HFFc6 (cell line): ENCODE data around the gene GASK1B. TPM values are rescaled to one million over a fixed set of nuclear protein-coding genes. Genes with fewer than 3 reads are reported as not detected.

Source experiments
- DNase-seq: peaks from one replicate; pipeline ENCODE4 v3.0.0-alpha.2; 2018
- H3K27ac Mint-ChIP-seq: 2 replicates; pipeline ENCODE4 v1.8.0; 2020; ENCODE audit warnings: mild to moderate bottlenecking, mixed read lengths
- H3K27me3 Mint-ChIP-seq: 2 replicates; pipeline ENCODE4 v1.8.0; 2021; ENCODE audit warnings: mild to moderate bottlenecking, moderate library complexity, mixed read lengths; ENCODE audit not compliant: insufficient read depth
- H3K36me3 Mint-ChIP-seq: 2 replicates; pipeline ENCODE4 v1.8.0; 2021; ENCODE audit warnings: low read depth, mixed read lengths
- H3K4me1 Mint-ChIP-seq: 2 replicates; pipeline ENCODE4 v1.8.0; 2020; ENCODE audit warnings: low read depth, mixed read lengths
- H3K4me3 Mint-ChIP-seq: 2 replicates; pipeline ENCODE4 v1.8.0; 2020; ENCODE audit warnings: mild to moderate bottlenecking, moderate library complexity, mixed read lengths
- H3K9me3 Mint-ChIP-seq: 2 replicates; pipeline ENCODE4 v1.8.0; 2020; ENCODE audit warnings: mild to moderate bottlenecking, mixed read lengths
- total RNA-seq, 6 experiments: library from RNA; stranded (reverse); fragmentation: NEBNext Ultra II Directional; extraction: Animal tissue kit (Norgen Biotek cat#: 25700); gene quantifications; 2 replicates in 1 of 6; 3 replicates in 5 of 6; pipeline ENCODE4 v1.2.3, GENCODE V29; 2021
- TF ChIP-seq, protein P1 (sequence below): fragments of 200-600 bp; sonication (generic); IDR thresholded peaks from 2 replicates; pipeline ENCODE4 v1.5.0; 2021; ENCODE audit warnings: antibody characterized with exemption, mild to moderate bottlenecking

Gene GASK1B
- total RNA-seq, 6 experiments from 2014 or later: 1.7 to 8.5 (median 6.9) TPM

DNA sequence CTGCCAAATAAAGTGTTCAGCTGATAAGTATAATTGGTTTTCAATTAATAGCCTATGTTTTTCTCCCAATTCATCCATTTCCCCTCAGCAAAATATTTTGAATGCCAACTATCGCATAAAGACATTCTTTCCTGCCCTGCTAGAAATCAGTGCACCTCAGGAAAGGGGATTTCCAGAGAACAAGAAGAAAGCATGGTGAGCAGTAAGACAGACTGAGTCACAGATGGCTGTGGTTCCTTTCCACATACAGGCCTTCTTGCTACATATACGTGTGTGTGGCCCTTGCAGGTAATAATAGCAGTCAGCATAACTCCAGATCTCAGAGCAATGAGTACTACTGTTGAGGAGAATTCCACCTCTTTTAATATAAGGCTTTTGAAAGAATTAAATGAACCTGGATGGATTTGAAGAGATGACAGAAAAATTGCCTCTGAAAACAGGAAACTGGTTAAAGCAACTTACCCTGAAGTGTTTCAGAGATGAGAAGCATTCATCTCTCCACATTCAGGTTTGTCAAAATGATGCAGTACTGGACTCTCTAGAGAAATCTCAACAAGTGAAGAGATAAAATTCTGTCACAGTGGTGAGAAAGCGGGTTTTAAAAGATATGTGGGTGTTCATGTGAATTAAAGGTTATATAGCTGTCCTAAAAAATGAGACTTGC is 13.6 kb downstream of the GASK1B start:
- TF ChIP-seq, protein P1, sequence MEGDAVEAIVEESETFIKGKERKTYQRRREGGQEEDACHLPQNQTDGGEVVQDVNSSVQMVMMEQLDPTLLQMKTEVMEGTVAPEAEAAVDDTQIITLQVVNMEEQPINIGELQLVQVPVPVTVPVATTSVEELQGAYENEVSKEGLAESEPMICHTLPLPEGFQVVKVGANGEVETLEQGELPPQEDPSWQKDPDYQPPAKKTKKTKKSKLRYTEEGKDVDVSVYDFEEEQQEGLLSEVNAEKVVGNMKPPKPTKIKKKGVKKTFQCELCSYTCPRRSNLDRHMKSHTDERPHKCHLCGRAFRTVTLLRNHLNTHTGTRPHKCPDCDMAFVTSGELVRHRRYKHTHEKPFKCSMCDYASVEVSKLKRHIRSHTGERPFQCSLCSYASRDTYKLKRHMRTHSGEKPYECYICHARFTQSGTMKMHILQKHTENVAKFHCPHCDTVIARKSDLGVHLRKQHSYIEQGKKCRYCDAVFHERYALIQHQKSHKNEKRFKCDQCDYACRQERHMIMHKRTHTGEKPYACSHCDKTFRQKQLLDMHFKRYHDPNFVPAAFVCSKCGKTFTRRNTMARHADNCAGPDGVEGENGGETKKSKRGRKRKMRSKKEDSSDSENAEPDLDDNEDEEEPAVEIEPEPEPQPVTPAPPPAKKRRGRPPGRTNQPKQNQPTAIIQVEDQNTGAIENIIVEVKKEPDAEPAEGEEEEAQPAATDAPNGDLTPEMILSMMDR: no peak
- Mint-ChIP-seq H3K36me3 (no peaks in the 10 kb centered on the region), H3K4me1 (peaks cover 47% of the 10 kb centered on the region), H3K4me3 (no peak overlapping the region), H3K27ac (peak overlapping the region; percentile 34), H3K27me3 (no peaks in the 10 kb centered on the region), H3K9me3 (no peaks in the 10 kb centered on the region)
- no peak for DNase-seq

DNA sequence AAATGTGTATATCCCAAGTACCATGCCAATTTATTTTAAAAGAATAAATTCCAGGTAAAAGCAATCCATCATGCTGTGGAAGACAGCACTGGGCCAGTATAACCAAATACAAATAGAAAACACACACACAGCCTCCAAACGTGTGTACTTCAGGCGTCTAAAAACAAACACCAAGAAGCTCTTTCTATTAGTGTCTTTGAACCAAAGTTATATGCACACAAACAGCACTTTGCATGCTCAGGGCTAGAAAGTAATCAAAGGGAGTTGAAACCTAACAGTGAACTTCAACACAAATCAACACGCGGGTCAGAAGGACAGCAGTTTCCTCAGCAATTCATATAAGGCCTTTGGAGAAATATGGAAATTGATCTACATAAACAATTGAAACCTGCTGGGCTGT is 15.4 kb downstream of the GASK1B start:
- H3K9me3 Mint-ChIP-seq: no peaks in the 10 kb centered on the region
- no peak overlapping the region for H3K27ac Mint-ChIP-seq
- H3K36me3 Mint-ChIP-seq: no peaks in the 10 kb centered on the region
- DNase-seq: no peak
- TF ChIP-seq, protein P1: no peak
- H3K27me3 Mint-ChIP-seq: no peaks in the 10 kb centered on the region
- H3K4me3 Mint-ChIP-seq: no peak overlapping the region
- peaks cover 43% of the 10 kb centered on the region for H3K4me1 Mint-ChIP-seq

DNA sequence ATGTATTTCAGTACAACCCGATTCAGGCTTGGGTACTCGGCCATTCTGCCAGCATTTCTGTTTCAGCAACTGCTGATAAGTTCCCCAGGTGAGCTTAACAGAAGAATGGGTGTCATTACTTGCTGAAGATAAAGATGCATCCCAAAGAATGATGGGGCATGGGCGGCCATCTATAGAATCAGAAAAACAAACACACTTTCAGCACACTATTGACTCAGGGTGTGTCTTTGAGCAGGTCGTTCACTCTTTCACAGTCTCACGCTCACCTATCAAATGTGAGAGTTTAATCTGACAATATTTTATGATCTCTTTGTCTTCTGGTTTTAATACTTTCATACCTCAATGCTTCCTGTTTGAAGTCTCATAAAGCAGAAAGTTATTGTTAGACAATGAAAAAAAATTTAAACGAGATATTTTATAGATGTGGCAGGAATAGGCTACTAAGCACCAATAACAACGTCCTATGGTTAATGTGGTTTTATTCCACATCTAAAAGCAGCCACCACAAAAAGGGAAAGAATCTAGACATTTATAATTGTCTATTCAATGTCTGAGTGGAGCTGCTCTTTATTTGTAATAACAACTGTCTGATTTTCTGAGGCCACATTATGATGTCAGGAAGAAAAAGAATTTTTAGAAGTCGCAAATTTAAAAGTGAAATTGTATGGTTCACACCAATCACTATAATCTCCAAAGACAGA is 17.0 kb downstream of the GASK1B start:
- Mint-ChIP-seq H3K9me3 (no peaks in the 10 kb centered on the region), H3K36me3 (no peaks in the 10 kb centered on the region), H3K27ac (no peak overlapping the region), H3K27me3 (no peaks in the 10 kb centered on the region), H3K4me3 (no peak overlapping the region), H3K4me1 (peaks cover 27% of the 10 kb centered on the region)
- TF ChIP-seq, protein P1: no peak
- DNase-seq: no peak

DNA sequence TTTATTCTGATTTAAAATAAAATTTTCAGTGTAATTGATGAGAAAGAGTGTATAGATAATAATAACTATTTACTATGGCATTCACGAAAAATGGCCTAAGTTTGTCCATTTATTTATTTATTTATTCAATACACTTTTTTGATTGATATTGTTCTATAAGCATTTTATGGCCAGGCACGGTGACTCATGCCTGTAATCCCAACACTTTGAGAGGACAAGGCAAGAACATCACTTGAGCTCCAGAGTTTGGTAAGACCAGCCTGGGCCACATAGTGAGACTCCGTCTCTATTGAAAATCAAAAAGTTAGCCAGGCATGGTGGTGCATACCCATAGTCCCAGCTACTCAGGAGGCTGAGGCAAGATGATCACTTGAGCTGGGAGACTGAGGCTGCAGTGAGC is 25.7 kb downstream of the GASK1B start:
- Mint-ChIP-seq H3K9me3 (no peaks in the 10 kb centered on the region), H3K36me3 (no peaks in the 10 kb centered on the region), H3K27me3 (no peaks in the 10 kb centered on the region; the same call in none of the 2 replicates), H3K4me3 (no peak overlapping the region), H3K27ac (no peak overlapping the region), H3K4me1 (no peaks in the 10 kb centered on the region)
- DNase-seq: no peak
- TF ChIP-seq, protein P1: no peak

DNA sequence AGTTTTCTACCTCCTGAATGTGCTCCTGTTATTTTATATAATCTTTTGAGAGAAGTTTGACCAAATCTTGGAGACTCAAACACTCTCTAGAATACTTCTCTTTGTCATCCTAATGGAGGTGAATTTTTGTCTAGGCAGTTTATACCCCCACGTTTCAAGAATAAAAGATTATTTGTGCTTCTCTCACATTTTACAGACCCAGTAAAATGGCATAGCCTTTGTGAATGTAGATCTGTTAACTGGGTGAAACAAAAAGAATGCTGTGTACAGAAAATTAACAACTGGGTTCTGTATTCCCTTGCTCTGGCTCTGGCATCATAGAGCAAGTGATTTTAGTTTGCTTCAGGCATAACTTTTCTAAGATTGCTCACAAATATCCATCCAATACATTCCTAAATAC is 26.1 kb downstream of the GASK1B start:
- Mint-ChIP-seq H3K27me3 (no peaks in the 10 kb centered on the region; the same call in none of the 2 replicates), H3K9me3 (no peaks in the 10 kb centered on the region), H3K27ac (no peak overlapping the region), H3K4me3 (no peak overlapping the region), H3K4me1 (no peaks in the 10 kb centered on the region), H3K36me3 (no peaks in the 10 kb centered on the region)
- DNase-seq: no peak
- TF ChIP-seq, protein P1: no peak
